HTERT RPE-1 (cell line): Measurements from ENCODE around the gene SPACDR.

Experiments
- in situ Hi-C: fragments of 300-500 bp; cut with MboI; formaldehyde crosslinking; loops from 4 replicates; pipeline ENCODE4 v1.14.3; 2020; ENCODE audit warnings: low sequenced_read_pairs

SPACDR gene

GRCh38 chr7:100437150-100438100, 26.6 kb downstream of the SPACDR start:
- in situ Hi-C loops: no loop called here

- in situ Hi-C loops: no loop called here
Measured at GRCh38 chr7:100435401-100436304, 28.4 kb downstream of the SPACDR start.

DNA sequence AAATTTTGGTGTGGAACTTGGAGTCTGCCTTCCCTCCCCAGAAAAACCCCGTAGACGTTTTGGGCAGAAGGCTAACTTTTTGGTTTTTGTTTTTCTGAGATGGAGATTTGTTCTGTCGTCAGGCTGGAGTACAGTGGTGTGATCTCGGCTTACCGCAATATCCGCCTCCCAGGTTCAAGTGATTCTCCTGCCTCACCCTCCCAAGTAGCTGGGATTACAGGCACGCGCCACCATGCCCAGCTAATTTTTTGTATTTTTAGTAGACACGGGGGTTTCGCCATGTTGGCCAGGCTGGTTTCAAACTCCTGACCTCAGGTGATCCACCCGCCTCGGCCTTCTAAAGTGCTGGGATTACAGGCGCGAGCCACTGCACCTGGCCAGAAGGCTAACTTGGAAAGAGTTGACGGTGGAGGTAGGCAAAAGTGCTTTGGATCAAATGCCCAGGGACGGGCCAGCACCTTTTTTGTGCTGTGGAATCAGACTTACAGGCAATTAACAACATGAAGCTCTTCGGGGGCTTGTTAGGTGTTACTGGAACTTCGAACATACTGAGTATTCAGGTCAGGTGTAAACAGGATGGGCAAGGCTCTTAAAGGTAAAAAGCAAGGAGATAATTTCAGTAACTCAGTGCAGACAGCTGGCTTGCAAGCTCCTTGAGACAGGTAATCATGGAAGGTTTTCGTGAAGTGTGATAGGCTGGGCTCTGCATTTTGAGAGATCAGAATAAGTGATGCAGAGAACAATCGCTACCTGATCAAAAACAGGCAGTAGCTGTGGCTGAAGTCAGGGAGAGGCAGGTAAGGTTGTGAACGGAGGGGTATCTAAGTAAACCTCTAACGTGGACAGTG, 29.5 kb downstream of the SPACDR start:
- in situ Hi-C loops: no loop called here

GRCh38 chr7:100433592-100434296, 30.3 kb downstream of the SPACDR start:
- in situ Hi-C loops: no loop called here

GRCh38 chr7:100433276-100433591, 30.8 kb downstream of the SPACDR start:
- in situ Hi-C loops: no loop called here

DNA sequence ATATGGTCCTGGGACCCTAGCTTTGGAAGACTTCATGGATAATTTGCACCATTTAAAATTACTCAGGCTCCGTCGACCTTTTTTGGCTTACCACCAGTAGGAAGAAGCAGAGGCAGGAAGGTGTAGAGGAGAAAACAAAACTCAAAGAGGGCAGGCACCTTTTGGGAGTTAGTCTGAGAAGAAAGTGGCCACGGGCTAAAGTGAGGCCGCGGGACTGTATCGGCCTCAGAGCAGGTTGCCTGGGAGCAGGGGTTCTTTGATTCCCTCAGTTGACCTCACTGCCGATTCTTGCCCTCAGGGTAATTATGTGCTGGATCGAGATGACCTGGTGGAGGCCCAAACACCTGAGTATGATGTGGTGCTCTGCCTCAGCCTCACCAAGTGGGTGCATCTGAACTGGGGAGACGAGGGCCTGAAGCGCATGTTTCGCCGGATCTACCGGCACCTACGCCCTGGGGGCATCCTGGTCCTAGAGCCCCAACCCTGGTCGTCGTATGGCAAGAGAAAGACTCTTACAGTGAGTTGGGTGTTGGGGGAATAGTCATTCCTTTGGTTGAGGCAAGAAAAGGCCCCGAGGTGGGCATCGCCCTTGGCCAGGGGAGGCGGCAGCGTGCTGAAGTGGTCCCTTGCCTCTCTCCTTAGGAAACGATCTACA, 31.3 kb downstream of the SPACDR start:
- in situ Hi-C loops: no loop called here

GRCh38 chr7:100432053-100432452, 32.0 kb downstream of the SPACDR start:
- in situ Hi-C loops: no loop called here

- in situ Hi-C loops: no loop called here
Measured at GRCh38 chr7:100431286-100431735, 32.7 kb downstream of the SPACDR start.

DNA sequence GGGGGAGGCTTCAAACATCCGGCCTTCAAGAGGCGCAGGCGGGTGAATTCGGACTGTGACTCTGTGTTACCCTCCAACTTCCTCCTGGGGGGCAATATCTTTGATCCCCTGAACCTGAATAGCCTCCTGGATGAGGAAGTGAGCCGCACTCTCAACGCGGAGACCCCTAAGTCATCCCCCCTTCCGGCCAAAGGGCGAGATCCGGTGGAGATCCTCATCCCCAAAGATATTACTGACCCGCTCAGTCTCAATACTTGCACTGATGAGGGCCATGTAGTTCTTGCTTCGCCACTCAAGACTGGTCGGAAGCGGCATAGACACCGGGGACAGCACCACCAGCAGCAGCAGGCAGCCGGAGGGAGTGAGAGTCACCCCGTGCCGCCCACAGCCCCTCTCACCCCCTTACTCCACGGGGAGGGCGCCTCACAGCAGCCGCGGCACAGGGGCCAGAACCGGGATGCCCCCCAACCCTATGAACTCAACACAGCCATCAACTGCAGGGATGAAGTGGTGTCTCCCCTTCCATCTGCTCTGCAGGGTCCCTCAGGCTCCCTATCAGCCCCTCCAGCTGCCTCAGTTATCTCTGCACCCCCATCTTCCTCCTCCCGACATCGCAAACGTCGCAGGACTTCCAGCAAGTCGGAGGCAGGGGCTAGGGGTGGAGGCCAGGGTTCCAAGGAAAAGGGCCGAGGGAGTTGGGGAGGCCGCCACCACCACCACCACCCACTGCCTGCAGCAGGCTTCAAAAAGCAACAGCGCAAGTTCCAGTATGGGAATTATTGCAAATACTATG, 33.4 kb downstream of the SPACDR start:
- in situ Hi-C loops: no loop called here

DNA sequence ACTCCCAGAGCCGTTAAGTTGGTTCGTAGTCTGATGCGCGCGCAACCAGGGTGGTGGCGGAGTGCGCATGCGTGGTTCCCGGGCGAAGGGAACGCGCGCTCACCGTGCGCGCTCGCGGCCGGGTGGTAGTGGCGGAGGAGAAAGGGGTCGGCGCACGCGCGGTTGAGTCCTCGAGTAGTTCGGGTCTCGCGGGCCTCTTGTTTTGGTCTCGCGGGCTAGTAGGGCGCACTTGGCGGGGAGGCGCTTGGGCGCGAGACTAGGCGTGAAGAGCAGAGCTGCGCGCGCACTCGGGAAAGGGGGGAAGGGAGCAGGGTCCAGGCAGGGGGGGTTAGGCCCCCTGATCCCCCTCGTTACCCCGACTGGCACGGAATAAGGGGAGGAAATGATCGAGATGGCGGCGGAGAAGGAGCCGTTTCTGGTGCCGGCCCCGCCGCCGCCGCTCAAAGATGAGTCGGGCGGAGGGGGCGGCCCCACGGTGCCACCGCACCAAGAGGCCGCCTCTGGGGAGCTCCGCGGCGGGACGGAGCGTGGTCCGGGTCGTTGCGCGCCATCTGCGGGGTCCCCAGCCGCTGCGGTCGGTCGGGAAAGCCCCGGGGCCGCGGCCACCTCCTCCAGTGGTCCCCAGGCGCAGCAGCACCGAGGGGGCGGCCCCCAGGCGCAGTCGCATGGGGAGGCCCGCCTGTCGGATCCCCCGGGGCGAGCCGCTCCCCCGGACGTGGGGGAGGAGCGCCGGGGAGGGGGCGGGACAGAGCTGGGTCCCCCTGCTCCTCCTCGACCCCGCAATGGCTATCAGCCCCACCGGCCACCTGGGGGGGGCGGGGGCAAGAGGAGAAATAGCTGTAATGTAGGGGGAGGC, 34.2 kb downstream of the SPACDR start, which contains the start of gene MEPCE:
TSS of gene MEPCE (plus strand) at position 195 of the 856 bp plus-strand sequence. CDS start at position 383, 188 bp downstream.
- in situ Hi-C loops: no loop called here

- in situ Hi-C loops: no loop called here
Measured at GRCh38 chr7:100428967-100429636, 35.0 kb downstream of the SPACDR start.

- in situ Hi-C loops: no loop called here
Measured at GRCh38 chr7:100428199-100428966, 35.7 kb downstream of the SPACDR start, which contains the start of gene ZCWPW1. Gene ZCWPW1 (minus strand): TSS chr7:100428703. CDS start chr7:100420649, 8,054 bp downstream.

GRCh38 chr7:100427762-100428198, 36.3 kb downstream of the SPACDR start:
- in situ Hi-C loops: no loop called here

DNA sequence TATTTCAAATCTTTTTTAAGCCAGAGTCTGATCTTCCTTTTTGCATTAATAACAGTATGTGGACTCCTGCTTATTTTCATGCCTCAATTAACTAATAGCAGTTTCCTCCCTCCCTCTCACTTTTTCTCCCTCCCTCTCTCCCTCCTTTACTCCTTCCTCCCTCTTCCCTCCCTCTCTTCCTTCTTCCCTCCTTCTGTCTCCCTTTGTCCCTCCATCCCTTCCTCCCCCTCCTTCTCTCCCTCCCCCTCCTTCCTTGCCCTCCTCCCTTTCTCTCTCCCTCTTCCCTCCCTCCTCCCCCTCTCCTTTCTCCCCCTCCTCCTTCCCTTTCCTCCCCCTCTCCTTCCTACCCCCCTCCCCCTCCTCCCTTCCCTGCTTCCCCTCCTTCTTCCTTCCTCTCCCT, 37.5 kb downstream of the SPACDR start:
- in situ Hi-C loops: no loop called here

DNA sequence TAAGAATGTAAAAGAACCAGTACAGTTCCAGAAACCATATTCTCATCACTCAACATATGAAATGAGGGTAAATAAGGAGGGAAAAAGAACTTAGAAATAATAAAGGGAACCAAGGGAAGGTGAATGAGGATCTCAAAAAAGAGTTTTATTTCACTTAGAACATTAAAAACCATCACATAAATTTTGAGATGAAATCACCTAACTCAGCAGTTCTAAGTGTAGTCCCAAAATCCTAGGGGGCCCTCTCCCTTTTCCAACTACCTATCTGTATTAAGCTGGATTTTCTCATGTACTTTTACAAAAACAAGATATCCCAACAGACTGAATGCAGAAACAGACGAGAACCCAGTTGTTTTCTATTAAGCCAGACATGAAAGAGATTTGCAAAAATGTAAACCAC, 38.7 kb downstream of the SPACDR start:
- in situ Hi-C loops: no loop called here

DNA sequence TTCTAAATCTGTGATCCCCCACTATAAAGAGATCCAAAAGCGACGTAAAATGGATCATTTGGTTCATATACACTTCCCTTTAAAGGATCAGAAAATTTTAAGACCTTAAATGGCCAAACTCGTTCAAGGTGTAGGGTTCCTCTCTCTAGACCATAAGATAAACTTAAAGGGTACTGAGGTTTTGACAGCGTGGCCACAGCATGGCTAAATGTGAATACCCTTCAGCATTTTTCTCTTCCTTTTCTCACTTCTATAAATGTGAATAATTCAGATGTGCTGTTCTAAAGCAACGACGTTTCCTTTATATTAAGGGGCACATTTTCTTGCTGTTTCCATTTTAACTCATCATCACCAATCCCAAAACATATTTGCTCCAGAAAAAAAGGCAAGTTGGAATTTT, 40.7 kb downstream of the SPACDR start:
- in situ Hi-C loops: no loop called here
